Inflammatory macrophage treated with lipopolysaccharide for 1 hour (primary cell): ENCODE results near the gene NARS2.
"Not testable (repeated sequence)": the region's sequence is repeated elsewhere in the genome, so short reads cannot be mapped to it uniquely, and the experiment has no call there.

ENCODE experiments used
- DNase-seq, 2 donors: peaks; one replicate each; pipeline ENCODE4 v3.0.0-alpha.2; 2020 to 2022

Gene NARS2

GRCh38 chr11:78574386-78575381 lies at the start of gene NARS2:
Gene NARS2 (minus strand): TSS chr11:78574864. CDS start chr11:78574488, 376 bp downstream.
- peak; percentile 96 to 99 for DNase-seq

GRCh38 chr11:78622666-78623065 lies 48.0 kb upstream of the NARS2 start:
- no peak for DNase-seq

- DNase-seq = no peak
Observed at GRCh38 chr11:78620159-78620558, 45.5 kb upstream of the NARS2 start.

GRCh38 chr11:78615724-78616123 lies 41.1 kb upstream of the NARS2 start:
- no peak for DNase-seq

GRCh38 chr11:78613378-78613813 lies 38.7 kb upstream of the NARS2 start:
- no peak for DNase-seq

- DNase-seq = peak; percentile 8 to 18
Observed at GRCh38 chr11:78612721-78613377, 38.2 kb upstream of the NARS2 start.

- DNase-seq = not testable (repeated sequence)
Observed at GRCh38 chr11:78609321-78609720, 34.7 kb upstream of the NARS2 start.

GRCh38 chr11:78607696-78608095 lies 33.0 kb upstream of the NARS2 start:
- no peak for DNase-seq

GRCh38 chr11:78606667-78607066 lies 32.0 kb upstream of the NARS2 start:
- DNase-seq = no peak

GRCh38 chr11:78605296-78605695 lies 30.6 kb upstream of the NARS2 start:
- DNase-seq = no peak

- DNase-seq = no peak
Observed at GRCh38 chr11:78603792-78604191, 29.1 kb upstream of the NARS2 start.

GRCh38 chr11:78602771-78603170 lies 28.1 kb upstream of the NARS2 start:
- DNase-seq = not testable (repeated sequence)

GRCh38 chr11:78601066-78601465 lies 26.4 kb upstream of the NARS2 start:
- not testable (repeated sequence) for DNase-seq

GRCh38 chr11:78597579-78597978 lies 22.9 kb upstream of the NARS2 start:
- not testable (repeated sequence) for DNase-seq

- no peak for DNase-seq
Observed at GRCh38 chr11:78595436-78596130, 20.9 kb upstream of the NARS2 start.

GRCh38 chr11:78594814-78595213 lies 20.1 kb upstream of the NARS2 start:
- no peak for DNase-seq

GRCh38 chr11:78588517-78588916 lies 13.9 kb upstream of the NARS2 start:
- DNase-seq = no peak

GRCh38 chr11:78587446-78587845 lies 12.8 kb upstream of the NARS2 start:
- DNase-seq = no peak

GRCh38 chr11:78586452-78587046 lies 11.9 kb upstream of the NARS2 start:
- DNase-seq = peak; percentile 43 to 57

GRCh38 chr11:78583889-78584288 lies 9.2 kb upstream of the NARS2 start:
- no peak for DNase-seq

GRCh38 chr11:78577495-78577894 lies 2.8 kb upstream of the NARS2 start:
- DNase-seq = peak in 1 of 2 donors; percentile 39

GRCh38 chr11:78576549-78577097 lies 2.0 kb upstream of the NARS2 start:
- DNase-seq = no peak
